Upper lobe of left lung (tissue), 6 donors: Measurements from ENCODE around the gene PRR5. TPM values are rescaled to one million over a fixed set of nuclear protein-coding genes. Genes with fewer than 3 reads are reported as not detected.
A peak's percentile ranks its signal among the peaks of the same experiment; 100 is the strongest.

Experiments used
- ATAC-seq, 2 donors: fragments of 200-7000 bp; cut with Tn5 transposase; one replicate each; pipeline ENCODE4 v1.9.1; 2022; ENCODE audit warnings: mild to moderate bottlenecking in 2 of 2, moderate library complexity in 2 of 2; ENCODE audit not compliant: low FRiP score in 2 of 2
- DNase-seq, 2 donors: peaks; one replicate each; pipeline ENCODE4 v3.0.0-alpha.2; 2019 to 2020
- H3K27ac ChIP-seq, 4 donors: fragments of 200-600 bp; sonication (generic); one replicate each; pipeline ENCODE4 v1.5.1; 2016 to 2019
- H3K27me3 ChIP-seq, 4 donors: fragments of 200-600 bp; sonication (generic); one replicate each; pipeline ENCODE4 v1.5.1; 2017 to 2019
- H3K36me3 ChIP-seq, 4 donors: fragments of 200-600 bp; sonication (generic); one replicate each; pipeline ENCODE4 v1.5.1; 2016 to 2019
- H3K4me1 ChIP-seq, 4 donors: fragments of 200-600 bp; sonication (generic); one replicate each; pipeline ENCODE4 v1.5.1; 2018 to 2019
- H3K4me3 ChIP-seq, 4 donors: fragments of 200-600 bp; sonication (generic); one replicate each; pipeline ENCODE4 v1.5.1; 2017 to 2019; ENCODE audit warnings: mild to moderate bottlenecking in 2 of 4, moderate library complexity in 1 of 4
- H3K9me3 ChIP-seq, 4 donors: fragments of 200-600 bp; sonication (generic); one replicate each; pipeline ENCODE4 v1.5.1; 2018 to 2019
- CTCF ChIP-seq, 6 experiments: fragments of 450-650 bp in 4 of 6; fragments of 200-600 bp in 2 of 6; sonication (generic) in 2 of 6; IDR thresholded peaks; one replicate each; pipeline ENCODE4 v1.5.1; 2016 to 2019; ENCODE audit warnings: antibody characterized with exemption in 6 of 6
- EP300 ChIP-seq, 4 donors: sonication (generic); formaldehyde crosslinking; IDR thresholded peaks; one replicate each; pipeline ENCODE4 v1.5.1; 2017; ENCODE audit warnings: antibody characterized with exemption in 4 of 4, control low read depth in 2 of 4
- POLR2A ChIP-seq, 4 donors: fragments of 450-650 bp; IDR thresholded peaks; one replicate each; pipeline ENCODE4 v1.5.1; 2016 to 2017; ENCODE audit warnings: antibody characterized with exemption in 4 of 4, mild to moderate bottlenecking in 2 of 4
- POLR2AphosphoS5 ChIP-seq, 2 donors: sonication (generic); formaldehyde crosslinking; IDR thresholded peaks; one replicate each; pipeline ENCODE4 v1.5.1; 2017; ENCODE audit warnings: antibody characterized with exemption in 2 of 2
- WGBS, 2 donors: methylation state at CpG; one replicate each; pipeline ENCODE4 v1.1.5; 2017 to 2018; 5-methylcytosine and 5-hydroxymethylcytosine counted together
- total RNA-seq, 6 donors: library from RNA; depleted of rRNA in 4 of 6; stranded (reverse); fragments of >200 nt in 4 of 6; gene quantifications; one replicate each; pipeline versions ENCODE4 v1.1.0 to v1.2.1, GENCODE V29; 2016 to 2021
- donor health status: DM: no; HTN: no; CAD: no; lungs with moderate emphysema.
- donor health status: DM: no; HTN: yes; CAD: no; lungs with severe emphysema.

The PRR5 gene
- total RNA-seq, 6 donors from 2014 or later = 13.1 to 68.1 (median 15.8) TPM

- Histone ChIP-seq H3K4me3 (no peak overlapping the region), H3K4me1 (no peaks in the 10 kb centered on the region), H3K9me3 (no peaks in the 10 kb centered on the region), H3K36me3 (no peaks in the 10 kb centered on the region), H3K27me3 (no peaks in the 10 kb centered on the region), H3K27ac (no peak overlapping the region)
- peak in 1 of 2 donors; percentile 31 for ATAC-seq
- no peak for DNase-seq
- 71 to 77% methylated on average over 17 of the region's 17 CpGs for WGBS, 2 donors
- TF ChIP-seq POLR2A (IDR thresholded peaks at IDR 0.05) = no peak
- TF ChIP-seq CTCF (IDR thresholded peaks at IDR 0.05) = no peak
- no peak for TF ChIP-seq EP300 (IDR thresholded peaks at IDR 0.05)
- TF ChIP-seq POLR2AphosphoS5 (IDR thresholded peaks at IDR 0.05) = no peak
Observed at GRCh38 chr22:44782363-44782963, 80.5 kb downstream of the PRR5 start.

- TF ChIP-seq POLR2A (IDR thresholded peaks at IDR 0.05) = no peak
- no peak for TF ChIP-seq EP300 (IDR thresholded peaks at IDR 0.05)
- TF ChIP-seq POLR2AphosphoS5 (IDR thresholded peaks at IDR 0.05) = no peak
- WGBS, 2 donors = 78 to 82% methylated on average over 1 to 9 of the region's 10 CpGs
- H3K36me3 ChIP-seq = no peaks in the 10 kb centered on the region
- DNase-seq = no peak
- H3K27ac ChIP-seq = no peak overlapping the region
- no peaks in the 10 kb centered on the region for H3K4me1 ChIP-seq
- H3K4me3 ChIP-seq = no peak overlapping the region
- H3K27me3 ChIP-seq = no peaks in the 10 kb centered on the region
- no peaks in the 10 kb centered on the region for H3K9me3 ChIP-seq
- no peak for ATAC-seq
Observed at GRCh38 chr22:44783091-44783490, 81.1 kb downstream of the PRR5 start.

DNA sequence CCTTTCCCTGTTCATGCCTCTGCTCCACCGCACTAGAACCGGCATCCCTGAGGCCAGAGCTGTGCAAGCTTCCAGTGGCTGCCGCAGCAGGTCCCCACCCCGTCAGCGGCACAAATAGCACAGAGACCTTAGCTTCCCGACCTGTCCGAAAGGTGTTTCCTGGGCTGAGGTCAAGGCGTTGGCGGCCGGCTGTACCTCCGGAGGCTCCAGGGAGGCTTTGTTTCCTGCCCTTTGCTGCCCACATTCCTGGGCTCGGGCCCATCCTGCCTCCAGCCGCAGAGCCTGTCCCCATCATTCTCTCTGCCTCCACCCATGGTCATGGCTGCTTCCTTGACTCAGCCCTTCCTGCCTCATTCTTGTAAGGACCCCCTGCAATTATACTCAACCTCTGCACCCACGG is 81.6 kb downstream of the PRR5 start:
- Histone ChIP-seq H3K27ac (no peak overlapping the region), H3K27me3 (no peaks in the 10 kb centered on the region), H3K36me3 (no peaks in the 10 kb centered on the region), H3K9me3 (no peaks in the 10 kb centered on the region), H3K4me3 (no peak overlapping the region), H3K4me1 (no peaks in the 10 kb centered on the region)
- WGBS, 2 donors = 43 to 47% methylated on average over 8 to 14 of the region's 14 CpGs
- TF ChIP-seq POLR2AphosphoS5 (IDR thresholded peaks at IDR 0.05) (no peak), POLR2A (IDR thresholded peaks at IDR 0.05) (no peak), CTCF (IDR thresholded peaks at IDR 0.05) (no peak), EP300 (IDR thresholded peaks at IDR 0.05) (no peak)
- ATAC-seq = no peak
- DNase-seq = no peak

DNA sequence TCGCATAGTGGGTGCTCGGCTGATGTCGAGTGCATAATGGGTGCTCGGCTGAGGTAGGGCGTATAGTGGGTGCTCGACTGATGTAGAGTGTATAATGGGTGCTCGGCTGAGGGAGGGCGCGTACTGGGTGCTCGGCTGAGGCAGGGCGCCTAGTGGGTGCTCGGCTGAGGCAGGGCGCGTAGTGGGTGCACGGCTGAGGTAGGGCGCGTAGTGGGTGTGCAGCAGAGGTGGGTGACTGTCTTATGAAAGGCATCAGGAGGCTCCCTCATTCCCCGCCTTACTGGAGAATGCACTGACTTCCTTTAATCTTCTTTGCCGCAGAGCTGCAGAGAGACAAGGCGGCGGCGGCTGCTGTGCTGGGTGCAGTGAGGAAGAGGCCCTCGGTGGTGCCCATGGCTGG is 84.1 kb downstream of the PRR5 start:
- WGBS, 2 donors = 87 to 93% methylated on average over 22 to 23 of the region's 23 CpGs
- H3K4me1 ChIP-seq = no peaks in the 10 kb centered on the region
- no peak for TF ChIP-seq POLR2A (IDR thresholded peaks at IDR 0.05)
- TF ChIP-seq CTCF (IDR thresholded peaks at IDR 0.05) = no peak
- TF ChIP-seq EP300 (IDR thresholded peaks at IDR 0.05) = no peak
- no peak for TF ChIP-seq POLR2AphosphoS5 (IDR thresholded peaks at IDR 0.05)
- no peaks in the 10 kb centered on the region for H3K9me3 ChIP-seq
- ATAC-seq (no peak), DNase-seq (peak in 1 of 2 donors; percentile 48)
- no peak overlapping the region for H3K4me3 ChIP-seq
- H3K27me3 ChIP-seq = no peaks in the 10 kb centered on the region
- H3K36me3 ChIP-seq = no peaks in the 10 kb centered on the region
- H3K27ac ChIP-seq = no peak overlapping the region

DNA sequence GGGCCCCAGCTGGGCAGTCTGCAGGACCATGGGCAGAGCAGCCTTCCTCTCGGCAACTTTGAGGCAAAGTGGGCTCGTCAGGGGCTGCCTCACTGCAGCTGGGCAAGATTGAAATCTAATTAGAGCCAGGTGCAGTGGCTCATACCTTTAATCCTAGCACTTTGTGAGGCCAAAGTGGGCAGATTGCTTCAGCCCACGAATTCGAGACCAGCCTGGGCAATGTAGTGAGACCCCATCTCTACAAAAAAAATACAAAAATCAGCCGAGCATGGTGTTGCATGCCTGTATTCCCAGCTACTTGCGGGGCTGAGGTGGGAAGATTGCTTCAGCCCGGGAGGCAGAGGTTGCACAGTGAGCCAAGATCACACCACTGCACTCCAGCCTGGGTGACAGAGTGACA is 84.6 kb downstream of the PRR5 start:
- no peak overlapping the region for H3K4me3 ChIP-seq
- no peaks in the 10 kb centered on the region for H3K36me3 ChIP-seq
- TF ChIP-seq EP300 (IDR thresholded peaks at IDR 0.05) (no peak), POLR2A (IDR thresholded peaks at IDR 0.05) (no peak), CTCF (IDR thresholded peaks at IDR 0.05) (no peak), POLR2AphosphoS5 (IDR thresholded peaks at IDR 0.05) (no peak)
- H3K9me3 ChIP-seq = no peaks in the 10 kb centered on the region
- DNase-seq = no peak
- no peak for ATAC-seq
- no peak overlapping the region for H3K27ac ChIP-seq
- 73 to 87% methylated on average over 6 to 7 of the region's 7 CpGs for WGBS, 2 donors
- no peaks in the 10 kb centered on the region for H3K4me1 ChIP-seq
- H3K27me3 ChIP-seq = no peaks in the 10 kb centered on the region

Other genes with a start within 250 kb of the PRR5 start
- 10 to 100 TPM; 13.6 to 31.5 (median 19.5) TPM for gene RTL6, start 204.0 kb upstream of the PRR5 start, total RNA-seq
- gene ARHGAP8, start 50.4 kb downstream of the PRR5 start, total RNA-seq = 10 to 100 TPM; 13.8 to 55.5 (median 22.7) TPM